ENCODE data around the gene ENHO. TPM values are rescaled to one million over a fixed set of nuclear protein-coding genes. Genes with fewer than 3 reads are reported as not detected.

Gene ENHO
- total RNA-seq, 2 experiments from 2014 or later, result 0.26 to 0.36 TPM

DNA sequence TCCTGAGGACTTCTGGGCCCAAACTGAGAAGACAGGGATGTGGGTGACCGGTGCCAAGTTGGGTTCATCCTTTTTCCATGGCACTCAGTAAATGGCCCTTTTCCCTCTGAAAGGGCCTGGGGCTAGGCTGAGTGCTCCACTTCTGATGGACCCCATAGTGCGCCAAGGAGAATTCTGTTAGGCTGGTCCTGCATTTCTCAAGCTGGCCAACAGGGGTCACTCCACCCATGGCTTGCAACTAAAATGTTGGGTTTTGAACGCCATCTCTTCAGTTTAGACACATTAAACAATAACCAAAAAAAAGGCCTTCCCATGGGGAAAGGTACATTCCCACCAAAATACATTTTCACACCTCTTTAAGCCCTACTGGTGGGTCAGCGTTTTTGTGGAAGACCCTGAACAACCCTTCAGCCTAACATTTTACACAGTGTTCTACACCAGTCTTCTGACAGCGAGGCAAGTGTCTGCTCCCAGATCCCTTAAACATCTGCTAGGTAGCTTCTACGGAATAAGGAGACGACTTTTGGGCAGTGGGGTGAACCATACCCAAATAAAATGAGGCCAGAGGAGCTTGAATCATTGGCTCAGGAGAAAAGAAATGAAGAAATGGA lies 39.5 kb upstream of the ENHO start:
- Mint-ChIP-seq H3K27me3 (peaks cover 31% of the 10 kb centered on the region), H3K36me3 (no peaks in the 10 kb centered on the region), H3K4me1 (ENCODE audit: low read depth) (no peaks in the 10 kb centered on the region), H3K4me3 (no peak overlapping the region), H3K9me3 (no peaks in the 10 kb centered on the region), H3K27ac (no peak overlapping the region)
- ChIA-PET POLR2A (no interaction called here), CTCF (interaction anchor here (0.6 to 2.7 kb wide), 12 partner anchors 18 to 125 kb away, joined by 3 to 36 read pairs (median 4); partner anchors contain the start of gene SIGMAR1)
- peak; percentile 49 for DNase-seq
- intact Hi-C loops (cut with micrococcal nuclease), result loop anchor here (1.0 kb wide), 1 partner anchor 29 kb away; no protein-coding TSS in a partner anchor

GRCh38 chr9:34560599-34561214 lies 37.9 kb upstream of the ENHO start:
- Mint-ChIP-seq H3K4me1 (ENCODE audit: low read depth) (no peaks in the 10 kb centered on the region), H3K9me3 (no peaks in the 10 kb centered on the region), H3K4me3 (no peak overlapping the region), H3K27me3 (peaks cover 25% of the 10 kb centered on the region), H3K36me3 (no peaks in the 10 kb centered on the region), H3K27ac (no peak overlapping the region)
- no peak for DNase-seq
- CTCF ChIA-PET, result interaction anchor here (0.8 to 1.3 kb wide), 5 partner anchors 9 to 47 kb away, joined by 3 to 5 read pairs (median 3); no protein-coding TSS in a partner anchor
- POLR2A ChIA-PET, result no interaction called here
- intact Hi-C loops (cut with micrococcal nuclease), result no loop called here

GRCh38 chr9:34559624-34560455 lies 37.0 kb upstream of the ENHO start:
- intact Hi-C loops (cut with micrococcal nuclease), result no loop called here
- Mint-ChIP-seq H3K27me3 (peaks cover 25% of the 10 kb centered on the region), H3K4me1 (ENCODE audit: low read depth) (no peaks in the 10 kb centered on the region), H3K36me3 (no peaks in the 10 kb centered on the region), H3K27ac (no peak overlapping the region), H3K9me3 (no peaks in the 10 kb centered on the region), H3K4me3 (no peak overlapping the region)
- ChIA-PET CTCF (interaction anchor here (0.9 kb wide), 1 partner anchor 32 kb away, joined by 4 read pairs; no protein-coding TSS in a partner anchor), POLR2A (no interaction called here)
- no peak for DNase-seq

DNA sequence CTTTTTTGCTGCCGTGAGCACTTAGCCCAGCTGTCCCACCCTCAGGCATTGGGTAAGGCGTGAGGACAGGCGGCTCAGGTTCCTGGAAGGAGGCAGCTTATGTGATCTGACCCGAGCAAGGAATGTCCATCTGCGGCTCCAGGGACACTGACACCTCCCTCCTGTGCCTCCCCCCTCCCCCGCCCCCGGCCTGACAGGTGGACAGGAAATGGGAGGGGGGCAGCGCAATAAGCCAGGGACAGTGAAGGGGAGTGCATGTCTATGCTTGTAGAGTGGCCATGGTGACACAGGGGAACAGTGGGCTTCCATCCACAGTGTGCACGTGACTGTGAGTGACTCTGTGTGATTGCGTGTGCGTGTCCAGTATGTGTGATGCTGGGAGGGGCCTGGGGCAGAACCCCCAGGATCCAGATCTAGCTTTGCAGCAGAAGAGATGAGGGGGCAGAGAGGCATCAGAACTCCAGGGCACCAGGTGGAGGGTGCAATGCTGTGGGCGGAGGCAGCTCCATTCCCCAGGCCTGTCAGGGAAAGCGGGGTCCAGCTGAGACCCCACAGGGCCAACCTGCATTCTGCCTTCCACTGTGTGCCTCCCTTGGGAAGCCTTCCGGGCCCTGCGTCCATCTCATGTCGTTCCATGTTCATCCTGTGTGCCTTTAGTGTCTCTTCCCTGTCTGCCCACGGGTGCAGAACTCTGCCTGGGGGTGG lies 36.3 kb upstream of the ENHO start:
- Mint-ChIP-seq H3K27ac (no peak overlapping the region), H3K27me3 (peaks cover 25% of the 10 kb centered on the region), H3K9me3 (no peaks in the 10 kb centered on the region), H3K4me3 (no peak overlapping the region), H3K36me3 (no peaks in the 10 kb centered on the region), H3K4me1 (ENCODE audit: low read depth) (no peaks in the 10 kb centered on the region)
- CTCF ChIA-PET, result interaction anchor here (1.3 to 2.3 kb wide), 2 partner anchors 32 to 45 kb away, joined by 6 to 12 read pairs; no protein-coding TSS in a partner anchor
- POLR2A ChIA-PET, result no interaction called here
- intact Hi-C loops (cut with micrococcal nuclease), result no loop called here
- DNase-seq, result no peak

DNA sequence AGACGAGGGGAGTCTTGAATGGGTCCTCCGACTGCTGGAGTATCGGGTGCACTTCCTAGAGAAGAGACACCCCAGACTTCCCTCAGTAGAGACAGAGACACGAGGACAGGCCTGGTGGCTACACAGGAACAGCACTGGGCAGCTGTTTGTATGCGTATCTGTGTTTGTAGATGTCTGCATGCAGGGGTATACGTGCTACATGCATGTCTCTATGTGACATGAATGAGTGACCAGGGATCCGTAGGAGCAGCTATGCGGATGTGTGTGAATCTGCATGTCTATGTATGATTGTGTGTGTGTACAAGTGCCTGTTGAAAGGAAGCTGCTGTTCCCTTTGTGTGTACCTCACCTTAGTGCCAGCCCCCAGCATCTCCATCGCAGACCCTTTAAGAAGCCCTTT lies 35.6 kb upstream of the ENHO start:
- H3K4me3 Mint-ChIP-seq, result no peak overlapping the region
- peaks cover 25% of the 10 kb centered on the region for H3K27me3 Mint-ChIP-seq
- intact Hi-C loops (cut with micrococcal nuclease), result no loop called here
- CTCF ChIA-PET, result interaction anchor here (1.3 to 2.3 kb wide), 2 partner anchors 33 to 46 kb away, joined by 6 to 12 read pairs; no protein-coding TSS in a partner anchor
- no peak for DNase-seq
- H3K27ac Mint-ChIP-seq, result no peak overlapping the region
- H3K9me3 Mint-ChIP-seq, result no peaks in the 10 kb centered on the region
- H3K36me3 Mint-ChIP-seq, result no peaks in the 10 kb centered on the region
- POLR2A ChIA-PET, result no interaction called here
- H3K4me1 Mint-ChIP-seq (ENCODE audit: low read depth), result no peaks in the 10 kb centered on the region

- Mint-ChIP-seq H3K27me3 (peaks cover 25% of the 10 kb centered on the region), H3K36me3 (no peaks in the 10 kb centered on the region), H3K27ac (no peak overlapping the region), H3K9me3 (no peaks in the 10 kb centered on the region), H3K4me1 (ENCODE audit: low read depth) (no peaks in the 10 kb centered on the region), H3K4me3 (no peak overlapping the region)
- ChIA-PET POLR2A (no interaction called here), CTCF (interaction anchor here (1.3 to 2.3 kb wide), 2 partner anchors 34 to 46 kb away, joined by 6 to 12 read pairs; no protein-coding TSS in a partner anchor)
- intact Hi-C loops (cut with micrococcal nuclease), result no loop called here
- DNase-seq, result no peak
These were observed 34.9 kb upstream of the ENHO start for GRCh38 chr9:34557426-34558321.

- H3K36me3 Mint-ChIP-seq, result no peaks in the 10 kb centered on the region
- peaks cover 25% of the 10 kb centered on the region for H3K27me3 Mint-ChIP-seq
- H3K9me3 Mint-ChIP-seq, result no peaks in the 10 kb centered on the region
- H3K4me1 Mint-ChIP-seq (ENCODE audit: low read depth), result no peaks in the 10 kb centered on the region
- intact Hi-C loops (cut with micrococcal nuclease), result no loop called here
- no peak for DNase-seq
- no peak overlapping the region for H3K4me3 Mint-ChIP-seq
- H3K27ac Mint-ChIP-seq, result no peak overlapping the region
- POLR2A ChIA-PET, result no interaction called here
- CTCF ChIA-PET, result interaction anchor here (2.3 kb wide), 1 partner anchor 35 kb away, joined by 12 read pairs; no protein-coding TSS in a partner anchor
These were observed 34.2 kb upstream of the ENHO start for GRCh38 chr9:34556949-34557348.

- no peak overlapping the region for H3K4me3 Mint-ChIP-seq
- no peak for DNase-seq
- H3K36me3 Mint-ChIP-seq, result no peaks in the 10 kb centered on the region
- ChIA-PET CTCF (interaction anchor here (1.0 kb wide), 1 partner anchor 78 kb away, joined by 3 read pairs; no protein-coding TSS in a partner anchor), POLR2A (no interaction called here)
- H3K27me3 Mint-ChIP-seq, result peaks cover 25% of the 10 kb centered on the region
- no peaks in the 10 kb centered on the region for H3K9me3 Mint-ChIP-seq
- no peaks in the 10 kb centered on the region for H3K4me1 Mint-ChIP-seq (ENCODE audit: low read depth)
- no peak overlapping the region for H3K27ac Mint-ChIP-seq
- intact Hi-C loops (cut with micrococcal nuclease), result no loop called here
These were observed 33.2 kb upstream of the ENHO start for GRCh38 chr9:34555936-34556525.

DNA sequence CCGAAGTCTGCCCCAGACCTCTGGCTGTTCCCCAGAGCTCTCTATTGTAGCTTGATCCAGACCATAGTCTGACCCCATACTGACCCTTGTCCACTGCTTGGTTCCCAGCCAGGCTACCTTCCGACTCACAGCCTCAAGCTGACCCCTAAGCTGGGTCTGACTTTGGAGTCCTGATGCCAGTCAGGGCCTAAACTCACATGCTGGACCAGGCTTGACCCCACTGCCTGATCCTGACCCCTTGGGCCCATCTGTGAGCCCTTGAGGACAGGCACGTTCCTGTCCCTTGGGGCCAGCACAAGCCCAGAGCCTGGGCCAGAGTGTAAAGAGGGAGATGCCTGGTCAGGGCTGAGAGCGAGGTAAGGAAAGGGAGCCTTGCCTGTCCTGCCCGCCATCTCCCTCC lies 32.7 kb upstream of the ENHO start:
- Mint-ChIP-seq H3K27ac (no peak overlapping the region), H3K4me1 (ENCODE audit: low read depth) (no peaks in the 10 kb centered on the region), H3K36me3 (no peaks in the 10 kb centered on the region), H3K9me3 (no peaks in the 10 kb centered on the region), H3K27me3 (peaks cover 25% of the 10 kb centered on the region), H3K4me3 (no peak overlapping the region)
- ChIA-PET CTCF (interaction anchor here (1.0 kb wide), 1 partner anchor 79 kb away, joined by 3 read pairs; no protein-coding TSS in a partner anchor), POLR2A (no interaction called here)
- intact Hi-C loops (cut with micrococcal nuclease), result no loop called here
- no peak for DNase-seq

GRCh38 chr9:34555002-34555348 lies 32.2 kb upstream of the ENHO start:
- no peak overlapping the region for H3K4me3 Mint-ChIP-seq
- intact Hi-C loops (cut with micrococcal nuclease), result no loop called here
- H3K36me3 Mint-ChIP-seq, result no peaks in the 10 kb centered on the region
- CTCF ChIA-PET, result no interaction called here
- H3K27ac Mint-ChIP-seq, result no peak overlapping the region
- POLR2A ChIA-PET, result no interaction called here
- no peak for DNase-seq
- H3K4me1 Mint-ChIP-seq (ENCODE audit: low read depth), result no peaks in the 10 kb centered on the region
- peaks cover 21% of the 10 kb centered on the region for H3K27me3 Mint-ChIP-seq
- no peaks in the 10 kb centered on the region for H3K9me3 Mint-ChIP-seq
